ENCODE data around the gene CLIC2.
A peak's percentile ranks its signal among the peaks of the same experiment; 100 is the strongest.

The CLIC2 gene

GRCh38 chrX:155330992-155331391 is 3.4 kb downstream of the CLIC2 start:
- H3K4me3 ChIP-seq (replicated peaks in 1 of 2; ENCODE audit: low read depth in 2 of 2, low read length in 2 of 2): no peak overlapping the region
- TF ChIP-seq CTCF (IDR thresholded peaks at IDR 0.05; ENCODE audit: low read depth, low read length): no peak
- no peak for DNase-seq (ENCODE audit: low read depth in 2 of 2)

GRCh38 chrX:155329293-155329692 is 5.1 kb downstream of the CLIC2 start:
- no peak for TF ChIP-seq CTCF (IDR thresholded peaks at IDR 0.05; ENCODE audit: low read depth, low read length)
- H3K4me3 ChIP-seq (replicated peaks in 1 of 2; ENCODE audit: low read depth in 2 of 2, low read length in 2 of 2): no peak overlapping the region
- no peak for DNase-seq (ENCODE audit: low read depth in 2 of 2)

GRCh38 chrX:155326610-155327009 is 7.8 kb downstream of the CLIC2 start:
- no peak for TF ChIP-seq CTCF (IDR thresholded peaks at IDR 0.05; ENCODE audit: low read depth, low read length)
- DNase-seq (ENCODE audit: low read depth in 2 of 2): no peak
- H3K4me3 ChIP-seq (replicated peaks in 1 of 2; ENCODE audit: low read depth in 2 of 2, low read length in 2 of 2): no peak overlapping the region

DNA sequence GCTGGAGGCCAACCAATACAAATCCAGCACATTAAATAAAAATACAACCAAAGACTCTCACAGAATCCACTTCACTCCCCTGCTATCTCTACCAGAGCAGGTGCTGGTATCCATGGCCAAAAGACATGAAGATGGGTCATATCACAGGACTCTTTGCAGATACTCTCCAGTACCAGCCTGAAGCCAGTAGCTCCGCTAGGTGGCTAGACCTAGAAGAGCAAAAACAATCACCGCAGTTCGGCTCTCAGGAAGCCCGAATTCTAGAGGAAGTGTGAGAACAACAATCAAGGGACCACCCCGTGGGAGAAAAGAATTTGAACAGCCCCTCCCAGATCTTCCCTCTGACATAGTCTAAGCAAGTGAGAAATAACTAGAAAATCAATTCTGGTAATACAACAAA is 20.2 kb downstream of the CLIC2 start:
- no peak for TF ChIP-seq CTCF (IDR thresholded peaks at IDR 0.05; ENCODE audit: low read depth, low read length)
- H3K4me3 ChIP-seq (replicated peaks in 1 of 2; ENCODE audit: low read depth in 2 of 2, low read length in 2 of 2): no peak overlapping the region

DNA sequence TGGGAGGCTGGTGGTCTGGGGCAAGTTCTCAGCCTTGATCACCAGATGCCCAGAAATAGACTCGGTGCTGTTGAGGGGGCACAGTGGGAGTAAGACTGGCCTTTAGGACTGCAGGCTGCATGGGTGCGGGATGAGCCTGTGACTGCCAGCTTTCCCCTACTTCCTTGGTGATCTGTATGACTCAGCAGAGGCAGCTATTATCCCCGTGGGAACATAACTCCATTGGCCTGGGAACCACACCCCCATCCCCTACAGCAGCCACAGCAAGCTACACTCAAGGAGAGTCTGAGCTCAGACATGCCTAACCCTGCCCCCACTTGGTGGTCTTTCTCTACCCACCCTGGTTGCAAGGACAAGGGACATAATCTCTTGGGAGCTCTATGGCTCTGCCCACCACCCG is 20.6 kb downstream of the CLIC2 start:
- peak in 1 of 2 donors; percentile 6 for DNase-seq (ENCODE audit: low read depth in 2 of 2)
- TF ChIP-seq CTCF (IDR thresholded peaks at IDR 0.05; ENCODE audit: low read depth, low read length): no peak
- no peak overlapping the region for H3K4me3 ChIP-seq (replicated peaks in 1 of 2; ENCODE audit: low read depth in 2 of 2, low read length in 2 of 2)

More for the DNA sequence above, 20.2 kb downstream of the CLIC2 start:
- DNase-seq (ENCODE audit: low read depth in 2 of 2): no peak

- H3K4me3 ChIP-seq (replicated peaks in 1 of 2; ENCODE audit: low read depth in 2 of 2, low read length in 2 of 2): no peak overlapping the region
- no peak for DNase-seq (ENCODE audit: low read depth in 2 of 2)
- TF ChIP-seq CTCF (IDR thresholded peaks at IDR 0.05; ENCODE audit: low read depth, low read length): no peak
Observed at GRCh38 chrX:155293771-155294170, 40.6 kb downstream of the CLIC2 start.

DNA sequence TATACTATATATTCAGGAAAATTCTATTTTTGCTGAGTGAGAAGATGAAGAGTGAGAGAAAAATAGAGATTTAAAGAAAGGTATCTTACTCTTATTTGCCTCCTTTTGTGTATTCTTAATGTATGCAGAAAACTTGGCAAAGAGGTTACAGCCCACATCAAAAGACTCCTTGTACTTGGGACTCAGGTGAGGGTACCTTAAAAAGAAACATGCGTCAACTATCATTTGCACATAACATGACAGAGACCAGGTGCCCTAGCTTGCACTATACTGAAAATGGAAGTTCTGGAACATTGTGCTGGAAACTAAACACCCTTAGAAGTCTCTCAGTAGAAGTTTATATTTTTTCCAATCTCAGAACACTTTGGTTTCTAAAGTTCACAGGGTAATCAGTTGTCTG is 54.5 kb downstream of the CLIC2 start:
- no peak for DNase-seq (ENCODE audit: low read depth in 2 of 2)
- no peak for TF ChIP-seq CTCF (IDR thresholded peaks at IDR 0.05; ENCODE audit: low read depth, low read length)
- no peak overlapping the region for H3K4me3 ChIP-seq (replicated peaks in 1 of 2; ENCODE audit: low read depth in 2 of 2, low read length in 2 of 2)
